ENCODE measurements around the gene INHBC.
"Not testable (repeated sequence)": the region's sequence is repeated elsewhere in the genome, so short reads cannot be mapped to it uniquely, and the experiment has no call there.

INHBC gene

GRCh38 chr12:57434517-57435223, at the start of gene INHBC:
Gene INHBC (plus strand): TSS chr12:57434784. CDS start chr12:57434887, 103 bp downstream.
- no peak for DNase-seq (ENCODE audit: low spot score)

GRCh38 chr12:57385586-57385985, 49.0 kb upstream of the INHBC start:
- DNase-seq (ENCODE audit: low spot score): no peak

GRCh38 chr12:57386187-57386720, 48.3 kb upstream of the INHBC start:
- no peak for DNase-seq (ENCODE audit: low spot score)

- DNase-seq (ENCODE audit: low spot score): no peak
Measured at GRCh38 chr12:57388425-57388824, 46.2 kb upstream of the INHBC start.

- DNase-seq (ENCODE audit: low spot score): no peak
Measured at GRCh38 chr12:57389033-57389432, 45.6 kb upstream of the INHBC start.

- no peak for DNase-seq (ENCODE audit: low spot score)
Measured at GRCh38 chr12:57390174-57390573, 44.4 kb upstream of the INHBC start.

GRCh38 chr12:57395121-57395520, 39.5 kb upstream of the INHBC start:
- DNase-seq (ENCODE audit: low spot score): no peak

GRCh38 chr12:57397441-57397840, 37.1 kb upstream of the INHBC start:
- no peak for DNase-seq (ENCODE audit: low spot score)

GRCh38 chr12:57399718-57400463, 34.7 kb upstream of the INHBC start:
- not testable (repeated sequence) for DNase-seq (ENCODE audit: low spot score)

- no peak for DNase-seq (ENCODE audit: low spot score)
Measured at GRCh38 chr12:57401165-57401564, 33.4 kb upstream of the INHBC start.

GRCh38 chr12:57402156-57402555, 32.4 kb upstream of the INHBC start:
- DNase-seq (ENCODE audit: low spot score): not testable (repeated sequence)

GRCh38 chr12:57404966-57405640, 29.5 kb upstream of the INHBC start:
- no peak for DNase-seq (ENCODE audit: low spot score)

- no peak for DNase-seq (ENCODE audit: low spot score)
Measured at GRCh38 chr12:57410534-57410933, 24.1 kb upstream of the INHBC start.

GRCh38 chr12:57414160-57414559, 20.4 kb upstream of the INHBC start:
- DNase-seq (ENCODE audit: low spot score): not testable (repeated sequence)

- DNase-seq (ENCODE audit: low spot score): no peak
Measured at GRCh38 chr12:57415088-57415487, 19.5 kb upstream of the INHBC start.

- no peak for DNase-seq (ENCODE audit: low spot score)
Measured at GRCh38 chr12:57416039-57416996, 18.3 kb upstream of the INHBC start.

- DNase-seq (ENCODE audit: low spot score): no peak
Measured at GRCh38 chr12:57418255-57418654, 16.3 kb upstream of the INHBC start.

GRCh38 chr12:57419495-57419894, 15.1 kb upstream of the INHBC start:
- no peak for DNase-seq (ENCODE audit: low spot score)

- DNase-seq (ENCODE audit: low spot score): no peak
Measured at GRCh38 chr12:57420482-57420881, 14.1 kb upstream of the INHBC start.

GRCh38 chr12:57426948-57427347, 7.6 kb upstream of the INHBC start:
- not testable (repeated sequence) for DNase-seq (ENCODE audit: low spot score)

GRCh38 chr12:57428965-57429364, 5.6 kb upstream of the INHBC start:
- DNase-seq (ENCODE audit: low spot score): no peak

Measured in LoVo (cell line).